Raji (cell line): Measurements from ENCODE around the gene FAP.

Source experiments
- POLR2A ChIP-seq: IDR thresholded peaks from 2 replicates; pipeline ENCODE4 v1.6.1; 2011; ENCODE audit warnings: low read depth, low read length, control low read depth; ENCODE audit not compliant: insufficient read depth

FAP gene, protein sequence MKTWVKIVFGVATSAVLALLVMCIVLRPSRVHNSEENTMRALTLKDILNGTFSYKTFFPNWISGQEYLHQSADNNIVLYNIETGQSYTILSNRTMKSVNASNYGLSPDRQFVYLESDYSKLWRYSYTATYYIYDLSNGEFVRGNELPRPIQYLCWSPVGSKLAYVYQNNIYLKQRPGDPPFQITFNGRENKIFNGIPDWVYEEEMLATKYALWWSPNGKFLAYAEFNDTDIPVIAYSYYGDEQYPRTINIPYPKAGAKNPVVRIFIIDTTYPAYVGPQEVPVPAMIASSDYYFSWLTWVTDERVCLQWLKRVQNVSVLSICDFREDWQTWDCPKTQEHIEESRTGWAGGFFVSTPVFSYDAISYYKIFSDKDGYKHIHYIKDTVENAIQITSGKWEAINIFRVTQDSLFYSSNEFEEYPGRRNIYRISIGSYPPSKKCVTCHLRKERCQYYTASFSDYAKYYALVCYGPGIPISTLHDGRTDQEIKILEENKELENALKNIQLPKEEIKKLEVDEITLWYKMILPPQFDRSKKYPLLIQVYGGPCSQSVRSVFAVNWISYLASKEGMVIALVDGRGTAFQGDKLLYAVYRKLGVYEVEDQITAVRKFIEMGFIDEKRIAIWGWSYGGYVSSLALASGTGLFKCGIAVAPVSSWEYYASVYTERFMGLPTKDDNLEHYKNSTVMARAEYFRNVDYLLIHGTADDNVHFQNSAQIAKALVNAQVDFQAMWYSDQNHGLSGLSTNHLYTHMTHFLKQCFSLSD

DNA sequence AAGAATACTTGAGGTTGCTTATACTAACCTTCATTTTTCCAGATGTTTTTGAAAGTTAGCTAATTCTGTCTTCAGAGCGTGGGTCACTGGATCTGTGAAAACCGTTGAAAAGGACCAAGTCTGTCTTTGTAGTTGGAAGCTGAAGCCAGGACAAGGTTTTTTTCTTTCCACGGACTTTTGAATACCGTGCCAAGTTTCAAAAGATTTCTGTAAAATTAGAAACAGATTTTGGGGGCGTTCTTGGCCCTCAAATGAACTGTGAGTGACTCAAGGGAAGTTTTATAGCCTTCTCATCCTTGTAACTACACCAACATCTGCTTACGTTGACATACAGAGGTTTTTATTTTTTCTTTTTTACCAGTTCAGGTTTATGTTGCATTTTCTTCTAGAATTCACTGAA lies at the start of gene FAP:
FAP (minus strand) TSS at position 152 of the 400 bp plus-strand sequence; CDS start at position 34, 118 bp downstream.
- TF ChIP-seq POLR2A: no peak

DNA sequence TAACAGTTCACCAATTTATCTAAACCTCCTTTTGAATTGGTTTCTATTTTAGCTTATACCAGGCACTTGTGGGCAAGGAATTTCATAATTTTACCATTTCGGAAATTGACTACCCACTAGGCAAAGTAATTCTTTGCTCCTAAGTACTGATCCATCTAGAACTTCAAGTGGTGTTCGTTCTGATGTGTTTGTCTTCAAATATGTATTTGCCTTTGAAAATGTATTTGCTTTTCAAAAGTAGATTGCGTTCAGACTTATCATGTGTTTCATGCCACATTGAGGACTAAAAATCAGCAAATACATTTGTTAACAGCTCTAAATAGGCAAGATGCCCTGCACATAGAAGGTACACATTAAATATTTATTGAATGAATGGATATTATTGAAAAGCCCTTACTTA lies 48.5 kb upstream of the FAP start:
- TF ChIP-seq POLR2A: no peak

DNA sequence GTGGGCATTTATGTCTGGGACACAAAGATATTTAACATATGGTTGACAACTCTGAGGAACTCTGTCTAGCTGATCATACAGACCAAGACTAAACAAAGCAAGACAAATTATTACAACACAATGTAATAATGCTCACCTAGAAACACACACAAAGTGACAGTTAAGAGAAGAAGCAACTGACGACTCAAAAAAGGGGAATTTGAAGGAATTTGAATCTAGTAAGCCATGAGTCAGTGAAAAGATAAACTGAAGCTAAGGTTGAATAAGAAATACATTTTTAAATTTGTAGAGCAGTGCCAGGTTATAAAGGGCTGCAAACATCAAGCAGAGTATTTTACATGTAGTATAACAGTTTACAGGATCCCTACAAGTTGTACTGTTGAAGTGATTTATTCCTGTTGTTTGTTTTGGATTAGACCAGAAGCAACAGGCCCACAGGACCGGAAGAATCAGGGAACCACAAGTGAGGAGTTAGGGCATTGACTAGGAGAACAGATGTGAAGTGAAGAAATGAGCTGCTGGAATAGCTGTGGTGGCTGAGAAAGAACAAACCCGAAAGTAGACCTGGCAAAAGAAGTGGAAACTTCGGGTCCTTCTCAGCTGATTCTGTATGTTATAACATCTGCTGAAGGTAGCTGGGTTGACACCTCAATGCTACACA lies 39.6 kb upstream of the FAP start:
- no peak for TF ChIP-seq POLR2A

DNA sequence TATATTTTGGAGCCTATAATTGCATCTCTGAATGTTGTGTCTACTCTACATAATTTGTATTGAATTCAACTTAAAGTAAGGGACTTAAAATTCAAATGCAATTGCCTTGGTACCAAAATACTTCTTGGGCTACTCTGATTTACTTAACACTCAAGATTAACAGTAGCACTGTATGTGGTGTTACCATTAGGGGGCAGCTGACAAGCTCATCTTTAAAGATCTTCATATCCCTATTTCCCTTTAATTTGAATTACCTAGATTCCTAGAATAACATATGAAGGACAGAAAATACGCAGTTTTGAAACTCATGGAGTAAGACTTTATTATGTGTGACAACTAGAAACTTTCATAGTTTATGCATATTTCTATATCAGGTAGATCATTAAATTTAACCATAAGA lies 37.4 kb upstream of the FAP start:
- TF ChIP-seq POLR2A: no peak

DNA sequence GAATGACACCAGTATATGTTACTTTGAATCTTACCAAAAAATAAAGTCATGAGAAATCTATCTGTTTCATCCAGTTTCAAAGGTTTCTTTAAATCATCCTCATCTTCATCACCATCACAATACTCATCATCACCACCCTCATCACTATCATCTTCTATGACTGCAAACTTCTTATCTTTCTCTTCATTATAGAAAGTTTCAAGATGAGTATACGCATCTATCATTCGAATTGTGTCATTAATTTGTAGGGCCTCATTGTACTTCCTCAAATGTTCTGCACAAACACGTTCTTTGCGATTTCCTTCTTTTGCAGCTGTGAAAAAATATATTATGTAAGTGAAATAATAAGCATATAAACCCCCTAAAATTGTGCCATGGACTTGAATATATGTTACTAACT lies 34.1 kb upstream of the FAP start:
- no peak for TF ChIP-seq POLR2A

DNA sequence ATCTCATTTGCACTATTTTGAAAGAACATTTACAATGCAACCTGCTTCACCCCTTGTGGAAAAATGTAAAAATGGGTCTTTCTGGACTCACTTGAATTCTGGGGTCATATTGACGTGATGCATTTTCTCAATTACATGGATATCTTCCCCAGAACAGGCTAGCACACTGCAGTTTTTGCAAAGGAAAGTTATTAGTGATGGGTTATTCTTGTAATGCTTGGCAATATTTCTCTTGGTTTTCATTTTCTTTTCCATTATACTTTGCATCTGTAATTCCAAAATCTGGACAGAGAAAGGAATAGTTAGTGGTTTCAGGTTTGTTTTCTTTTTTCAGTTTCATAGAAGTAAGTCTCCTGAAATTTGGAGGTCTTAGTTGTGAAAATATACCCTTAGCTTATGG lies 24.8 kb upstream of the FAP start:
- no peak for TF ChIP-seq POLR2A

DNA sequence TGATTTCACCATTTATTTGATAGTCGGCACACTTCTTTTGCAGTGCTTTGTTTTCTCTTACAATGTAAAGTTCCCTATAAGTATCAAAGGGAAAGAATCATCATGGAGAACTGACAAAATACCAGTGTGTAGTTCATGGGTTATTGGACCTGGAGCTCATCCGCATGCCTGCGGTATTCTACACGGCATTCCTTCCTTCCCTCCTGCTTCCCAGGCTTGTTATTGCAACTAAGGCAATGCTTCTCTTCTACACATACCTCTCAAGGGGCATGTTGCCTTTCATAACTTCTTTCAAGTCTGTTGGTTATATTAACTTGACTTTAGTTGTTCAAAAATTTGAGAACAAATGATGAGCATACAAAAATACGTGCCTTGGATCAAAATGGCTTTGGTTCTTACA lies 24.3 kb upstream of the FAP start:
- TF ChIP-seq POLR2A: no peak

DNA sequence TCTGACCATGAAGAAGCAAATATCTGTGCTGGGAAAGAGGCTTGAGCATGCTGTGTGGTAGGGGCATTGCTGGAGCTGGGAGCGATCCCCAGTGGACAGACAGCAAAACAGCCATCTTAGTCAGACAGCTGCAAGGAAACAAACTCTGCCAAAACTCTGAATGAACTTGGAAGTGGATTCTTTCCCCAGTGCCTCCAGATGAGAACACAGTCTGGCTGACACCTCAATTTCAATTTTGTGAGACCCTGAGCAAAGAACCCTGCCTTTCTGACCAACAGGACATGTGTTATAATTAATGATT lies 23.2 kb upstream of the FAP start:
- TF ChIP-seq POLR2A: no peak

DNA sequence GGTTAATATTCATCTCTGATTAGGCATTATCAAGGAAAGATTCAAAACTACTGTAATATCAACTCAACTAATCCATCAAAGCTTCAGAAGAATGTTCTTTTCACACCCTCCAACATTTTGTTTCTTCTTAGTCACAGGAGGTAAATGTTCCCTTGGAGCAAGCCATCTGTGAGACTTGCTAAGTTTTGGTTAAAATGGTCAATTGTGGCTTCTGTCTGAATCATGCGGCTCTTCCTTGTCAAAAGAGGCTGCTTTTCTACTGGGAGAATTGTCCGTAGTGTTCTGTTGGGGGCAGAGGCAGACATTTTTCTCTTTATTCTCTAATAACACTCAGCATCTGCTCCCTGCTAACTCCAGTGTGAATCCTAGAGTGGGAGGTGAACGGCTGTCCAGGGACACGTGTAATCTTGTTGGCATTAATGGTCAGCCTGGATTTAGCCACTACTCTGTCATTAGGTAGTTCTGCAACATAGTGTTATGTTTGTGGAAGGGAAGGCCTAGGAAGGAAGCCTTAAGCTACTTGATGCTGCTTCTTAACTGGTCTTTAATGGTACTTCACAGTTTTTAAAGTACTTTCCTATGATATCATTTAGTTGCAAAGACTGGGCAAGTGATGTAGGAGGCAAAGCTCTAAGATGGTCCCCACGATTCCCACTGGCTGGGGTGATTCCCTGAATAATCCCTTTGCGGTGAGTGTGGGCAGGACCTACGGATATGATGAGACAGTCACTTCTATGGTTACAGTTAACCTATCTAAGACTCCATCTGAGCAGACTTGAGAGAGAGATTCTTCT lies 22.6 kb upstream of the FAP start:
- no peak for TF ChIP-seq POLR2A

DNA sequence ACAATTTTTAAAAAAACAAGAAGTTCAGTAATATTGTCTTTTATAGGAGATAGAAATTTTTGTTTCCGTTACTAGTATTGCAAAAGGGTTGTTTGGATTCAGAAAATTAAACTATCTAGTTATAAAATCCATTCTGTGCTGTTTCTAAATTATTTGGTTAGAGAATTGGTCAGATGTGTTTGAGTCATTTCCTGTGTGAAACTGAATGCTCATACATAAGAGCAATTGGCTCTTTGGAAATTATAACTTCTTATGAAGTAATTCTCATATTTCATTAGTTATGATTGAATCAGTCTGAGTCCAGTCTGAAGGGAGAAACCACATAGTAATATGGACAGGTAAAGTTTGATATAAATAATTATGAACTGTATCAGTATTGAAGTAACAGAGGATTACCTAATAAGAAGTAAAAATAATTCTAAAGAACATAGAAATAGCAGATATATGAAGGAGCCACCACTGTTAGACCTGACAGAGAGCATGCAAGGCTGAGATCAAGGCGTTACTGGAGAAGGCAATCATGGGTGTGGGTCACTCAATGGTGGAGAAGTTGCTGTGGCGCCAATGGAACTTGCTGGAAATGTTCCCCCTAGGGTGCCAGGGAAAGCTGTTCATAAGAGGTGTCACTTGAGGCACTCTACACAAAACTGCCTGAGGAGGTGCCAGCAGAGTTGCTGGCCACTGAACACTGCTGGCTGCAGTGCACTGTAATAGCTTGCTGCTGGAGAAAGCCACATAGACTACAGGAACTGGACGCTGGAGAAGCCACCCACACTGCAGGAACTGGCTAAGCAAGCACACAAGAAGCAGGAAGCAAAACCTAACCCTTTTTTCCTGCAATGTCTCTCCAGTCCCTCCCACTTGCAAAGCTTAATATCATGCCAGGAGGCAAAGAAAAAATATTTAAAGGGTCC lies 18.0 kb upstream of the FAP start:
- no peak for TF ChIP-seq POLR2A

DNA sequence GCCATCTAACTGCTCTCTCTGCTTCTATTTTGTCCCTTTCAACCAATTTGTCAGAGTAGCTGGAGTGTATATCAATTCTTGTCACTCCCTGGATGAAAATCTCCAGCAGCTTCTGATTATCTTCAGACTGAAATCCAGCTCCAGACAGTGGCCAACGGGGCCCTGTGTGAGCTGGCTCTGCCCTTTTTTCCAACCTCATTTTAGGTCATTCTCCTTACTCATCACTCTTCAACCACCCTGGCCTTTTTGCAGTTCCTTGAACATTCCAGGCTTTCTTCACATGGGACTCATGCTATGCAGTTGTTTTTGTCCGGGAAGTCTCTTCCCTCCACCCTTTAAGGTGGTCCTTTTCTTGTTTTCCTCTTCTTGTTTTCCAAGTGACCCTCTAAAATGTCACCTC lies 15.4 kb upstream of the FAP start:
- TF ChIP-seq POLR2A: no peak

DNA sequence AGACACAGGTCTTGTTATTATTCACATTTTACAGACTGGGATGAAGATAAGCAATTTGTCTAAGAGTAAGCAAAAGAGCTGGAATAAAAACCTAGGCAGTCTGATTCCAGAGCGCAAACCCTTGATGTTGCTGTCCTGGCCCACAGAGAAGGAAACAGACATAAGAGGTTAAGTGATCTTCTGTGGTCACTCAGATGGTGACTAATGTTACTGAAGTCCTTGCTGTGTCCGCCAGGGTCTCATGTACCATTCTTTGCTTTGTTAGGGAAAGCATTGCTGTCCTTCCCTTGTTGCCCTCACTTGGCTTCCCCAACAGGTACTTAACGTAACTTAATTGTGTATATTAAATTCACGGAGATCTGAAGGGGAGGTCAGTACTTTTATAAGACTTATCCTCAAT lies 14.9 kb upstream of the FAP start:
- TF ChIP-seq POLR2A: no peak

DNA sequence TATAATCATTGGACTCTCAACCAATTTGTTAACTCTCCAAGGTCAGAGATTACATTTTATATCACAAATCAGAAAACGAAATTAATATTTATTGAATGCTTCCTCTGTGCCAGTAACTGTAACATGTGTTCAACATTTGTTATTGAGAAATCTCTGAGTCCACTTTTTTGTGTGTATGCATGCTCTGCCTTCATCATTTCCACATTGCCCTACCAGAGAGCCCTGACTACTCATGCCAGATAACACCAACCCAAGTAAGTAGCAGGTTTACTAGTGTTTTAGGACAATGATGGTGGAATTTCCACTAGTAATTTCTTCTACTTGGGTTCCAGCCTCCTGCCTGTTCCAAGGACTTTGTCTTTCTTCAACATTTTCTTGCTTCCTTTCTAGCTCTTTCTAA lies 14.2 kb upstream of the FAP start:
- TF ChIP-seq POLR2A: no peak

DNA sequence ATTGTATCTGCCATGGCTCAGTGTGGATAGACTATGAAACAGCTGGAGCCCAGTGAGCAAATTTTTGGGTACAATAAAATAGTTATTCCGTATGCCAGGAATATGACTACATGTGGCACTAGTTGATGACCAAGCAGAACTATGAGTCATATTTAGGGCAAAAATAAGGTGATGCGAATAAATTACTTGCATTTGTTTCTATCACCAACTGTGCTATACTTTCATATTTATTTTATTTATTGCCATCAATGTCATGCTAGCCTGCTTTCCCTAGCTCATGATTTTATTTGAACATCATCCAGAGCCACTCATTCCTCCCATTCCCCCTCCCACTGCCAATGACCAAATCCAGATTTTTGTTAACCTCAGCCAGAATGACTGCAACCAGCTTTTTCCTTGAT lies 13.3 kb upstream of the FAP start:
- TF ChIP-seq POLR2A: no peak
